Gastroesophageal sphincter (tissue), 3 donors: Measurements from ENCODE around the gene HRC.

ENCODE experiments used
- EP300 ChIP-seq: sonication (generic); formaldehyde crosslinking; IDR thresholded peaks from one replicate; pipeline ENCODE4 v1.6.1; 2017; ENCODE audit warnings: antibody characterized with exemption, mild to moderate bottlenecking
- POLR2A ChIP-seq, 2 donors: fragments of 450-650 bp; IDR thresholded peaks; one replicate each; pipeline ENCODE4 v1.6.1; 2017; ENCODE audit warnings: antibody characterized with exemption in 2 of 2, mild to moderate bottlenecking in 2 of 2, moderate library complexity in 1 of 2
- POLR2AphosphoS5 ChIP-seq: sonication (generic); formaldehyde crosslinking; IDR thresholded peaks from one replicate; pipeline ENCODE4 v1.6.1; 2017; ENCODE audit warnings: antibody characterized with exemption
- TF ChIP-seq, protein P1 (sequence below), 4 experiments: fragments of 200-600 bp in 2 of 4; fragments of 450-650 bp in 2 of 4; sonication (generic) in 1 of 4; IDR thresholded peaks; one replicate each; pipeline ENCODE4 v1.5.1; 2017 to 2019; ENCODE audit warnings: antibody characterized with exemption in 4 of 4, mild to moderate bottlenecking in 2 of 4, moderate library complexity in 2 of 4

DNA sequence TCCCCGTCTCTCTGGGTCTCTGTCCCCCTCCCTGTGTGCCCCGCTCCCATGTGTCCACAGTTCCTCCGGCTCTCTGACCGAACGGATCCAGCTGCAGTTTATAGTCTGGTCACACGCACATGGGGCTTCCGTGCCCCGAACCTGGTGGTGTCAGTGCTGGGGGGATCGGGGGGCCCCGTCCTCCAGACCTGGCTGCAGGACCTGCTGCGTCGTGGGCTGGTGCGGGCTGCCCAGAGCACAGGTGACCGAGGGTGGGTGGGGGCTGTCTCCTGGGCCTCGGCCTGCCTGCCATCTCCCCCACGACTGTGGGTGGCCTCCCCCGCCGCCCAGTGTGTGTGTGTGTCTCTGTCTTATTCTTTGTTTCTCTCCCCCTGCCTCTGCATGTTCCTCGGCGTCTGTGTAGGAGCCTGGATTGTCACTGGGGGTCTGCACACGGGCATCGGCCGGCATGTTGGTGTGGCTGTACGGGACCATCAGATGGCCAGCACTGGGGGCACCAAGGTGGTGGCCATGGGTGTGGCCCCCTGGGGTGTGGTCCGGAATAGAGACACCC, 12.7 kb upstream of the HRC start:
- TF ChIP-seq POLR2AphosphoS5 (no peak), POLR2A (IDR thresholded peaks at IDR 0.05) (no peak), EP300 (no peak)
- TF ChIP-seq, protein P1, sequence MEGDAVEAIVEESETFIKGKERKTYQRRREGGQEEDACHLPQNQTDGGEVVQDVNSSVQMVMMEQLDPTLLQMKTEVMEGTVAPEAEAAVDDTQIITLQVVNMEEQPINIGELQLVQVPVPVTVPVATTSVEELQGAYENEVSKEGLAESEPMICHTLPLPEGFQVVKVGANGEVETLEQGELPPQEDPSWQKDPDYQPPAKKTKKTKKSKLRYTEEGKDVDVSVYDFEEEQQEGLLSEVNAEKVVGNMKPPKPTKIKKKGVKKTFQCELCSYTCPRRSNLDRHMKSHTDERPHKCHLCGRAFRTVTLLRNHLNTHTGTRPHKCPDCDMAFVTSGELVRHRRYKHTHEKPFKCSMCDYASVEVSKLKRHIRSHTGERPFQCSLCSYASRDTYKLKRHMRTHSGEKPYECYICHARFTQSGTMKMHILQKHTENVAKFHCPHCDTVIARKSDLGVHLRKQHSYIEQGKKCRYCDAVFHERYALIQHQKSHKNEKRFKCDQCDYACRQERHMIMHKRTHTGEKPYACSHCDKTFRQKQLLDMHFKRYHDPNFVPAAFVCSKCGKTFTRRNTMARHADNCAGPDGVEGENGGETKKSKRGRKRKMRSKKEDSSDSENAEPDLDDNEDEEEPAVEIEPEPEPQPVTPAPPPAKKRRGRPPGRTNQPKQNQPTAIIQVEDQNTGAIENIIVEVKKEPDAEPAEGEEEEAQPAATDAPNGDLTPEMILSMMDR (IDR thresholded peaks at IDR 0.05), result no peak
